Ishikawa (cell line): ENCODE results near the gene PPP2R5E.

ENCODE experiments used
- CEBPB ChIP-seq: IDR thresholded peaks from 2 replicates; pipeline ENCODE4 v1.6.1; 2012
- CREB1 ChIP-seq: IDR thresholded peaks from 2 replicates; pipeline ENCODE4 v1.6.1; 2012; ENCODE audit warnings: low read depth
- EGR1 ChIP-seq: IDR thresholded peaks from 2 replicates; pipeline ENCODE4 v1.6.1; 2012
- EP300 ChIP-seq: IDR thresholded peaks from 2 replicates; pipeline ENCODE4 v1.6.1; 2012; ENCODE audit warnings: borderline replicate concordance
- FOXM1 ChIP-seq: IDR thresholded peaks from 2 replicates; pipeline ENCODE4 v1.6.1; 2012; ENCODE audit warnings: low read depth, borderline replicate concordance
- MAX ChIP-seq: IDR thresholded peaks from 2 replicates; pipeline ENCODE4 v1.6.1; 2012
- NFIC ChIP-seq: IDR thresholded peaks from 2 replicates; pipeline ENCODE4 v1.6.1; 2012
- RAD21 ChIP-seq: IDR thresholded peaks from 2 replicates; pipeline ENCODE4 v1.6.1; 2012; ENCODE audit warnings: low read depth
- REST ChIP-seq: IDR thresholded peaks from 2 replicates; pipeline ENCODE4 v1.6.1; 2012; ENCODE audit warnings: low read depth, mild to moderate bottlenecking
- TAF1 ChIP-seq: IDR thresholded peaks from 2 replicates; pipeline ENCODE4 v1.6.1; 2012; ENCODE audit warnings: low read depth, mild to moderate bottlenecking
- TCF12 ChIP-seq: IDR thresholded peaks from 2 replicates; pipeline ENCODE4 v1.6.1; 2012; ENCODE audit warnings: low read depth
- TEAD4 ChIP-seq: IDR thresholded peaks from 2 replicates; pipeline ENCODE4 v1.6.1; 2012
- USF1 ChIP-seq: IDR thresholded peaks from 2 replicates; pipeline ENCODE4 v1.6.1; 2012
- YY1 ChIP-seq: IDR thresholded peaks from 2 replicates; pipeline ENCODE4 v1.6.1; 2012; ENCODE audit warnings: low read depth
- ZBTB7A ChIP-seq: IDR thresholded peaks from 2 replicates; pipeline ENCODE4 v1.6.1; 2012; ENCODE audit warnings: low read depth

The PPP2R5E gene

GRCh38 chr14:63478010-63478409 lies 65.2 kb downstream of the PPP2R5E start:
- no peak for TF ChIP-seq TAF1
- TF ChIP-seq RAD21, result no peak
- no peak for TF ChIP-seq ZBTB7A
- TF ChIP-seq FOXM1, result no peak
- TF ChIP-seq MAX, result no peak
- no peak for TF ChIP-seq NFIC
- TF ChIP-seq REST, result no peak
- TF ChIP-seq CEBPB, result no peak
- TF ChIP-seq EGR1, result no peak
- no peak for TF ChIP-seq YY1
- TF ChIP-seq TEAD4, result no peak
- TF ChIP-seq EP300, result no peak
- TF ChIP-seq CREB1, result no peak
- TF ChIP-seq USF1, result no peak
- no peak for TF ChIP-seq TCF12

- TF ChIP-seq EP300 (no peak), RAD21 (no peak), TAF1 (no peak), MAX (no peak), TEAD4 (no peak), FOXM1 (no peak), REST (no peak), YY1 (no peak), CREB1 (no peak), TCF12 (no peak), CEBPB (no peak), USF1 (no peak), ZBTB7A (no peak), EGR1 (no peak), NFIC (no peak)
Observed at GRCh38 chr14:63477556-63477955, 65.6 kb downstream of the PPP2R5E start.

GRCh38 chr14:63475761-63476160 lies 67.4 kb downstream of the PPP2R5E start:
- no peak for TF ChIP-seq FOXM1
- no peak for TF ChIP-seq EGR1
- no peak for TF ChIP-seq CEBPB
- TF ChIP-seq RAD21, result no peak
- TF ChIP-seq YY1, result no peak
- TF ChIP-seq TCF12, result no peak
- TF ChIP-seq EP300, result no peak
- TF ChIP-seq USF1, result no peak
- no peak for TF ChIP-seq NFIC
- no peak for TF ChIP-seq TEAD4
- TF ChIP-seq TAF1, result no peak
- TF ChIP-seq MAX, result no peak

GRCh38 chr14:63474844-63475243 lies 68.3 kb downstream of the PPP2R5E start:
- TF ChIP-seq MAX, result no peak
- TF ChIP-seq RAD21, result no peak
- no peak for TF ChIP-seq CREB1
- no peak for TF ChIP-seq CEBPB
- TF ChIP-seq FOXM1, result no peak
- TF ChIP-seq EGR1, result no peak
- TF ChIP-seq REST, result no peak
- no peak for TF ChIP-seq TEAD4
- TF ChIP-seq ZBTB7A, result no peak
